ENCODE measurements around the gene ZNF19. TPM values are rescaled to one million over a fixed set of nuclear protein-coding genes. Genes with fewer than 3 reads are reported as not detected.

ZNF19 gene
- total RNA-seq, 1 donor from 2014 or later = 7.4 TPM

- peaks cover 10% of the 10 kb centered on the region for H3K4me1 Mint-ChIP-seq
- TF ChIP-seq, protein P1, sequence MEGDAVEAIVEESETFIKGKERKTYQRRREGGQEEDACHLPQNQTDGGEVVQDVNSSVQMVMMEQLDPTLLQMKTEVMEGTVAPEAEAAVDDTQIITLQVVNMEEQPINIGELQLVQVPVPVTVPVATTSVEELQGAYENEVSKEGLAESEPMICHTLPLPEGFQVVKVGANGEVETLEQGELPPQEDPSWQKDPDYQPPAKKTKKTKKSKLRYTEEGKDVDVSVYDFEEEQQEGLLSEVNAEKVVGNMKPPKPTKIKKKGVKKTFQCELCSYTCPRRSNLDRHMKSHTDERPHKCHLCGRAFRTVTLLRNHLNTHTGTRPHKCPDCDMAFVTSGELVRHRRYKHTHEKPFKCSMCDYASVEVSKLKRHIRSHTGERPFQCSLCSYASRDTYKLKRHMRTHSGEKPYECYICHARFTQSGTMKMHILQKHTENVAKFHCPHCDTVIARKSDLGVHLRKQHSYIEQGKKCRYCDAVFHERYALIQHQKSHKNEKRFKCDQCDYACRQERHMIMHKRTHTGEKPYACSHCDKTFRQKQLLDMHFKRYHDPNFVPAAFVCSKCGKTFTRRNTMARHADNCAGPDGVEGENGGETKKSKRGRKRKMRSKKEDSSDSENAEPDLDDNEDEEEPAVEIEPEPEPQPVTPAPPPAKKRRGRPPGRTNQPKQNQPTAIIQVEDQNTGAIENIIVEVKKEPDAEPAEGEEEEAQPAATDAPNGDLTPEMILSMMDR (conservative IDR thresholded peaks at IDR 0.05) = peak; percentile 62
- H3K9me3 Mint-ChIP-seq = no peaks in the 10 kb centered on the region
- no peak overlapping the region for H3K4me3 Mint-ChIP-seq
- H3K36me3 Mint-ChIP-seq (ENCODE audit: low read depth) = no peaks in the 10 kb centered on the region
- no peak overlapping the region for H3K27ac Mint-ChIP-seq (ENCODE audit: unreplicated experiment)
- no peak for DNase-seq (ENCODE audit: low read depth, low spot score)
- H3K27me3 Mint-ChIP-seq (ENCODE audit: low read depth) = no peaks in the 10 kb centered on the region
Observed at GRCh38 chr16:71479420-71479819, 9.7 kb downstream of the ZNF19 start.

DNA sequence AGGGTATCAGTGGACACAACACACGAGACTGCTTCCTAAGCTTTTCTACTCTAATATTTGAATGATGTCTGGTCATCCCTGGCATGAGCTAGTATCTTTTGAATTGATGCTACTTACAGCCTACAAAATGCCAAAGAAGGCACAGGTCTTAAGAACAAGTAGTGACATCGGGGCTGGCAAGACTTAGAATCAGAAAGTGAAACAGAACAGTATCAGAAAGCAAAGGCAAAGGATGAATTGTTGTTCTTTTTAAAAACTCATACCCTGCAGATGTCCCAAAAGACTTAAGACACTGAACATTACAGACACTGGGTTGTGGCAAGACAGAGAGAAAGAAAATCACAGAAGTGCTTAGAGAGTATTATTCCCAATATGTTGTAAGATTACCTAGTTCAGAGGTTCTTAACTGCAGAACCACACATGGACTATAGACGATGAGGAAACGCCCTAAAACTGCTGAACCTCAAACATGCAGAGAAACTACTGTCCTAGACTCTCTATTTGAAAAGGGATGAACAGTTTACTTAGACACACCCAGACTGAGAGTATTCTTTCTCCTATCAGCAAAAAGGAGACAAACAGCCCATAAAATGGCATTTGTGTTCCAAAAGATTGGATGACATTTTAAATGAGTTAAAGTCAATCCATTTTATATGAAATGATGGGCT is 12.5 kb downstream of the ZNF19 start:
- Mint-ChIP-seq H3K27ac (ENCODE audit: unreplicated experiment) (no peak overlapping the region), H3K4me1 (no peaks in the 10 kb centered on the region), H3K36me3 (ENCODE audit: low read depth) (no peaks in the 10 kb centered on the region), H3K9me3 (no peaks in the 10 kb centered on the region), H3K4me3 (no peak overlapping the region), H3K27me3 (ENCODE audit: low read depth) (no peaks in the 10 kb centered on the region)
- DNase-seq (ENCODE audit: low read depth, low spot score) = no peak
- TF ChIP-seq, protein P1 (conservative IDR thresholded peaks at IDR 0.05) = no peak

GRCh38 chr16:71474864-71475263 is 14.3 kb downstream of the ZNF19 start:
- Mint-ChIP-seq H3K36me3 (ENCODE audit: low read depth) (no peaks in the 10 kb centered on the region), H3K4me1 (no peaks in the 10 kb centered on the region), H3K27me3 (ENCODE audit: low read depth) (no peaks in the 10 kb centered on the region), H3K4me3 (no peak overlapping the region), H3K27ac (ENCODE audit: unreplicated experiment) (no peak overlapping the region), H3K9me3 (no peaks in the 10 kb centered on the region)
- TF ChIP-seq, protein P1 (conservative IDR thresholded peaks at IDR 0.05) = no peak
- DNase-seq (ENCODE audit: low read depth, low spot score) = no peak

DNA sequence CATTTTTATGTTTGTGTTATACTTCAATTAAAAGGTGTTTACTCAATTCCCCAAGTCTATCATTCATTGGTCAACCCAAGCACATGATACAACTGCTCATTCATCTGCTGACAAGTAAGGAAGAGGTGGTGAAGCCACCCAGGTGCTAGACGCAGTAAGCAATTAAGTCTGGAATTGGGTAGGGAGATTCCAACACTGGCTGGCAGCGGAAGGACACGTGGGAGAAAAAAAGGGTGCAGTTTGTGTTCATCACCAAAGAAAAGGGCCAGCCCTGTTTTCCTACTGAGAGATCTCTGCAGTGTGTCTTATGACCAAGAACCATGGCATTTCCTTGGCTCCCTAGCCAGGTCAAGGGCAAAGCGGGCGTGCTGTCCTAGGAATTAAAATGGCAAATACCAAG is 15.2 kb downstream of the ZNF19 start:
- Mint-ChIP-seq H3K4me1 (no peaks in the 10 kb centered on the region), H3K4me3 (no peak overlapping the region), H3K36me3 (ENCODE audit: low read depth) (no peaks in the 10 kb centered on the region), H3K27me3 (ENCODE audit: low read depth) (no peaks in the 10 kb centered on the region), H3K27ac (ENCODE audit: unreplicated experiment) (no peak overlapping the region), H3K9me3 (no peaks in the 10 kb centered on the region)
- TF ChIP-seq, protein P1 (conservative IDR thresholded peaks at IDR 0.05) = no peak
- DNase-seq (ENCODE audit: low read depth, low spot score) = no peak

GRCh38 chr16:71472931-71473330 is 16.2 kb downstream of the ZNF19 start:
- H3K9me3 Mint-ChIP-seq = no peaks in the 10 kb centered on the region
- H3K4me3 Mint-ChIP-seq = no peak overlapping the region
- no peak overlapping the region for H3K27ac Mint-ChIP-seq (ENCODE audit: unreplicated experiment)
- no peaks in the 10 kb centered on the region for H3K4me1 Mint-ChIP-seq
- no peaks in the 10 kb centered on the region for H3K36me3 Mint-ChIP-seq (ENCODE audit: low read depth)
- H3K27me3 Mint-ChIP-seq (ENCODE audit: low read depth) = no peaks in the 10 kb centered on the region
- TF ChIP-seq, protein P1 (conservative IDR thresholded peaks at IDR 0.05) = no peak
- no peak for DNase-seq (ENCODE audit: low read depth, low spot score)
